ENCODE results near the gene HADHB.
A peak's percentile ranks its signal among the peaks of the same experiment; 100 is the strongest.
"Not testable (repeated sequence)": the region's sequence is repeated elsewhere in the genome, so short reads cannot be mapped to it uniquely, and the experiment has no call there.

Gene HADHB

DNA sequence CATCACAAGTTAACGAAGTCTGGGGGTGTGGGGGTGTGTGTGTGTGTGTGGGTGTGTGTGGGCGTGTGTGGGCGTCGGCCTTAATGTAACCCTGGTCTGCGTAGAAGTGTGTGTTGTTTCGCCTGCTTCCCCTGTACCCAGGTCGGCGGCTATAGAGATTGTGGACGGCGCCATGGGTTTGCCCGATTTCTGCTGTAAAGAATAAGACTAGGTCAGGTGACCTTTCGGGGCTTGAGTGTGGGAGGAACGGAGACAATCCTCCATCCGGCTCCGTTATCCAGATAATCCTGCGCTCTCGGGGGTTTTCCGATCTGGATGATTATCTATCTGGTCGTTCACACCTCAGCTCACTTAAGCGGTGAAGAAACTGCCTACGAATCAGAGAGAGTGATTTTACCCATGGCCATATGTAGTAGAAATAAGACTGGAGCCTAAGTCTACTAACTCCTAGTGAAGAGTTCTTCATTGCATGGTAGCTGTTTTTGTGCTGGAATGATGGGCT lies 543 bp downstream of the HADHB start:
- DNase-seq (ENCODE audit: low spot score) = peak; percentile 23

DNA sequence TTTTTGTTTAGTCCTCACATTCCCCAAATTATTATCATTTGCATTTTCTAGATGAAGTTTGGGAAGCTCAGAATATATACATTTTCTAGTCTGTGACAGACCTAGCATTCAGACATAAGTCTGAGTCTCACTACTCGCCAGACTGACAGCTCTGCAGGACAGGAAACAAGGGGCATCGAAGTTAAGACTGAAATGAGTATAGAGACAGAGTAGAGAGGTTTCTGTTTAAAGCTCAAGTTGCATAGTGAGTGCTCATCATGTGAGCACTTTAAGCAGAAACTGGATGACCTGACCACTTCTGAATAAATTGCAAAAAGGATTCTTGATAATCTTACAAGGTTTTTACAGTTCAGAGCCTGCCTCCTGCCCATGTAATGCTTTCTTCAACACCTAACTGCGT lies 1.1 kb downstream of the HADHB start:
- no peak for DNase-seq (ENCODE audit: low spot score)

DNA sequence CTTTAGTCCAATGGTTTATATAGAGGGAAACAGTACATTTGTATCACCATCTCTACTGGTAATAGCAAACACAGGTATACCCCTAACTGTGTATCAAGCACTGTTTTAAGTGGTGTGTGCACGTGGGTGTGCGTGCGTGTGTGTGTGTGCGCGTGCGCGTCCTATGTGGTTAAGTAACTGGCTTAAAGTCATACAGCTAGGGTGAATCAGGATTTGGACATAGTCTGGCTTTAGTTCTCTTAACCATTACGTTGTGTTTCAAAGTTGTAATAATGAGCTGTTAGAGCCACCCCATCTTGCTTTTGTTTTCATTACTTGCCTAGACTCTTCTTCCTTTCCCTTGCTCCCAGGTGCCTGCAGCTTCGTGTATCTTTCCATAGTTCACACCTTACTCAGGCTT lies 2.1 kb downstream of the HADHB start:
- DNase-seq (ENCODE audit: low spot score) = no peak

GRCh38 chr2:26249625-26250024 lies 4.9 kb downstream of the HADHB start:
- no peak for DNase-seq (ENCODE audit: low spot score)

DNA sequence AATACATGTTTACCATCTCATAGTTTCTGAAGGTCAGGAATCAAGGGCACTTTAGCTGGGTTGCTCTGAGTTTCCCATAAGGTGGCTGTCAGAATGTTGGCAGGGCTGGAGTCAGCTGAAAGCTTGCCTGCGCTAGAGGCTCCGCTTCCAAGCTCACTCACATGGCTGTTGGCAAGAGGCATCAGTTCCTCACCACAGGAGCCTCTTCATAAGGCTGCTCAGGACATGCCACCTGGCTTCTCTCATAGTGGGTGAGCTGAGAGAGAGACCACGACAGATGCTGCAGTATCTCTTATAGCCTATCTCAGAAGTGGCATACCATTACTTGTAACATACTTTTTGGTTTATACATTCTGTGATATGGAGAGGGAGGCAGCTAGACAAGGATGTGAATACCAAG lies 7.2 kb downstream of the HADHB start:
- DNase-seq (ENCODE audit: low spot score) = no peak

DNA sequence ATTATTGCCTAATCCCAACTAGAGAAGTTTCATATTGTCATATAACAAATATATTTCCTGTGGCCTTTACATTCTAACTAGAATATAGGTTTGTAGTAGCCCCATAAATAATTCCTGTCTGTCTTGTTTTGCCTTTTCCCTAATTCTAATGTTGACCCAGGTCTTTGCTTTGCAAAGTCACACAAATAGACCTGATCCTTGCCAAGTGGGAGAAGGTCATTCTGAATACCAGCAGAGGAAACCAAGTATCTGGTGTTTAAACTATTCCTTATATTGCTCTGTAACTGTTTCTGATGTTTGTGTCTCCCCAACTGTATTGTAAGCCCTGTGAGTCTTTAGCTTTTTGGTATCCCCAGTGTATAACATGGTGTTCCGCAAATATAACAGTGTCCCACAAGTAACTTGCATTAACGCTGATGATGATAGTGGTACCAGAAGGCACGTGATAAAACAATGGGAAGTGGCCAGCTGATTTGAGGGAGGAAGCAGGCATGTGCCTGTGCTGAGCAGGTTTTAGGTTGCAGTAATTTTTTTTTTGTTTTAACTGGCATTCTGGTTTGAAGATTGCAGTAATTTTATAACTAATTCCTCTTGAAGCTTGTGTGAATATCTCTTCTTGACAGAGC lies 11.1 kb downstream of the HADHB start:
- DNase-seq (ENCODE audit: low spot score) = no peak

GRCh38 chr2:26258836-26259235 lies 14.1 kb downstream of the HADHB start:
- DNase-seq (ENCODE audit: low spot score) = not testable (repeated sequence)

- no peak for DNase-seq (ENCODE audit: low spot score)
Observed at GRCh38 chr2:26268213-26268612, 23.5 kb downstream of the HADHB start.

- DNase-seq (ENCODE audit: low spot score) = not testable (repeated sequence)
Observed at GRCh38 chr2:26268670-26269385, 24.1 kb downstream of the HADHB start.

- DNase-seq (ENCODE audit: low spot score) = no peak
Observed at GRCh38 chr2:26269571-26270158, 24.9 kb downstream of the HADHB start.

GRCh38 chr2:26270373-26270772 lies 25.6 kb downstream of the HADHB start:
- DNase-seq (ENCODE audit: low spot score) = no peak

- DNase-seq (ENCODE audit: low spot score) = no peak
Observed at GRCh38 chr2:26273501-26273900, 28.8 kb downstream of the HADHB start.

DNA sequence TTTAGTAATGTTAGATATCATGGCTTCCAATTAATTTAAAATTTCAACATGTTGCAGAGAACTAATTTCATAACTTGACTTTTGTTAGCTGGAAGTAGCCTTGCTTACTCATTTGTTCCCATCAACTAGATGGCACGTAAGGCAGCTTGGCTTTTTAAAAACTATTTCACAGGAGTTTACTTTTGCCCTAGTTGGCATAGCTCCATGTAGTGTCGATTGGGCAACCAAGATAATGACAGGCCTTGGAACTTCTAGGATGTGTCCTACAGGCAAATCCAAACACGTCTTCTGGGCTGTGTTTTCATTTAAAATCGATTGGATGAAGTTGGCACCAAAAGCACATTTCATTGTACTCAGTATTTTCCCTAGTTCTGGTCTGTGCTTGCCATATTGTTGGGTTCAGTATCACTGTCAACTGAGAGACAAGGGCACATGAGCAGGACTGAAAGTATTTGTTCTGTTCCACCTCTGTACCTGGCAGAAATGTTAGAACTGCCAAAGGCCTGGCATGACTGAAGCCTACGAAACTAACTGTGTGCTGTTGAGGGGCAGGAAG lies 29.4 kb downstream of the HADHB start:
- DNase-seq (ENCODE audit: low spot score) = peak; percentile 81

DNA sequence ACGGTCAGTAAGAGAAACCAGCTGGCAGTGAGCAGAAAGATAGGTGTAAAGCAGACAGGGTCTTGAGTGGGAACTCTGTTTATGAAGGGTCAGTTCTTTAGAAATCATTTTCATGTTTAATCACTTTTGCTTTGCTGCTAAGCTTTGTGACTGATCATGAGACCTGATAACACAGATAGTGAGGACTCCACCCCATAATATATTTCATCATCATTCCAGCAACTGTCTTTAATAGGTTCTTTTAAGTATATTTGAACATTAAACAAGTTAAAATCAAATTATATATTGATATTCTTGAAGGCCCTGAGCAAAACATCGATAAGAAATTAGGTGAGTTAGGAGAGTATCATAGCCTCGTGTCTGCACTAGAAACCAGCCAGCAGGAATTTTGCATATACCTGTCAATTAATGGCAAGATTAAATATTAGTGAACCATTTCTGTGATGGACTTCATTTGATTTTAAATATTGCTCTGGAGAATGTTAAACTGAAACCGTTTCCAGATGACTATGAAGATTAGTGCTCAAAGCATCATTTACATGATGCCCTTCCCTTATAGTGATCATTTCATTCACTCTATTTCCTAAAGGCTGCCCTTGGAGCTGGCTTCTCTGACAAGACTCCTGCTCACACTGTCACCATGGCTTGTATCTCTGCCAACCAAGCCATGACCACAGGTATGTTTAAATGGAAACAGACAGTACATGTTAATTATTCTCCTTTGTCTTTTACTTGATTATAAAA lies 31.9 kb downstream of the HADHB start:
- no peak for DNase-seq (ENCODE audit: low spot score)

DNA sequence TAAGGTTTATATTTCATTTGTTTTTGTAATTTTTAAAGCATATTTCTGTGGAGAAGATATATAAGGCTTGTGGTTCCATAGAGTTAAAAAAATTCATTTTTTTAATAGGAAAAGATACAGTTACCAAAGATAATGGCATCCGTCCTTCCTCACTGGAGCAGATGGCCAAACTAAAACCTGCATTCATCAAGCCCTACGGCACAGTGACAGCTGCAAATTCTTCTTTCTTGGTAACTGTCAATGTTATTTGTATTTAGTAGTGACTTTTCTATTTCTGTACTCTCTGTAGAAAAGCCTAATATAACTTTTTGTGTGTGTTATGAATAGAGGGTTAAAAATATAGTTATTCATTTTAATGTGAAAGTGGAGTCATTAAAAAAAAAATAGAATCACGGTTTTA lies 35.1 kb downstream of the HADHB start:
- DNase-seq (ENCODE audit: low spot score) = no peak

GRCh38 chr2:26281226-26281625 lies 36.5 kb downstream of the HADHB start:
- no peak for DNase-seq (ENCODE audit: low spot score)

- no peak for DNase-seq (ENCODE audit: low spot score)
Observed at GRCh38 chr2:26283606-26284005, 38.9 kb downstream of the HADHB start.

- peak; percentile 48 for DNase-seq (ENCODE audit: low spot score)
Observed at GRCh38 chr2:26284132-26284531, 39.4 kb downstream of the HADHB start.

GRCh38 chr2:26285931-26286330 lies 41.2 kb downstream of the HADHB start:
- no peak for DNase-seq (ENCODE audit: low spot score)

DNA sequence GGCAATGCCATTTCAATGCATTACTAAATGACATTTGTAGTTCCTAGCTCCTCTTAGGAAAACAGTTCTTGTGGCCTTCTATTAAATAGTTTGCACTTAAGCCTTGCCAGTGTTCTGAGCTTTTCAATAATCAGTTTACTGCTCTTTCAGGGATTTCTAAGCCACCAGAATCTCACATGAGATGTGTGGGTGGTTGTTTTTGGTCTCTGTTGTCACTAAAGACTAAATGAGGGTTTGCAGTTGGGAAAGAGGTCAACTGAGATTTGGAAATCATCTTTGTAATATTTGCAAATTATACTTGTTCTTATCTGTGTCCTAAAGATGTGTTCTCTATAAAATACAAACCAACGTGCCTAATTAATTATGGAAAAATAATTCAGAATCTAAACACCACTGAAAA lies 45.3 kb downstream of the HADHB start:
- no peak for DNase-seq (ENCODE audit: low spot score)

- DNase-seq (ENCODE audit: low spot score) = no peak
Observed at GRCh38 chr2:26292646-26293045, 47.9 kb downstream of the HADHB start.

DNA sequence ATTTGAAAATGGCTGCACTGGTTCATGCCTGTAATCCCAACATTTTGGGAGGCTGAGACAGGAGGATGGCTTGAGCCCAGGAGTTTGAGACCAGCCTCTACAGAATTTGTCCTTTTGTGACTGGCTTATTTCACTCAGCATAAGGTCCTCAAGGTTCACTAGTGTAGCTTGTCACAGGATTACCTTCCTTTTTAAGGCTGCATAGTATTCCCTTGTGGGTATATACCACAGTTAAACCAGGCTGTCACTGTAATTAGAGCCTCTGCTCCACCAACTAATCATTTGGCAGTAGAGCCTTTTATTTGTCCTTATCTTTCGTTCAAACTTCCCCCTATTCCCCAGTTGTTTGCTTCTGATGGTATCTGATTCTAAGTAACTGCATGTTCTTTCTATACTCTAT lies 50.8 kb downstream of the HADHB start:
- DNase-seq (ENCODE audit: low spot score) = no peak
